Epithelial cell of esophagus (primary cell): ENCODE measurements around the gene RGS6.

Experiments
- DNase-seq: peaks from one replicate; pipeline ENCODE4 v3.0.0; 2010; ENCODE audit warnings: low read depth
- H3K4me3 ChIP-seq: 2 replicates; pipeline ENCODE4 v1.5.1; 2011; ENCODE audit warnings: mild to moderate bottlenecking, low read length, control low read depth
- TF ChIP-seq, protein P1 (sequence below): IDR thresholded peaks from 2 replicates; pipeline ENCODE4 v1.5.1; 2011; ENCODE audit warnings: low read depth, mild to moderate bottlenecking, low read length, control low read depth, inconsistent platforms; ENCODE audit not compliant: insufficient read depth; ENCODE audit errors: missing control alignments

The RGS6 gene

DNA sequence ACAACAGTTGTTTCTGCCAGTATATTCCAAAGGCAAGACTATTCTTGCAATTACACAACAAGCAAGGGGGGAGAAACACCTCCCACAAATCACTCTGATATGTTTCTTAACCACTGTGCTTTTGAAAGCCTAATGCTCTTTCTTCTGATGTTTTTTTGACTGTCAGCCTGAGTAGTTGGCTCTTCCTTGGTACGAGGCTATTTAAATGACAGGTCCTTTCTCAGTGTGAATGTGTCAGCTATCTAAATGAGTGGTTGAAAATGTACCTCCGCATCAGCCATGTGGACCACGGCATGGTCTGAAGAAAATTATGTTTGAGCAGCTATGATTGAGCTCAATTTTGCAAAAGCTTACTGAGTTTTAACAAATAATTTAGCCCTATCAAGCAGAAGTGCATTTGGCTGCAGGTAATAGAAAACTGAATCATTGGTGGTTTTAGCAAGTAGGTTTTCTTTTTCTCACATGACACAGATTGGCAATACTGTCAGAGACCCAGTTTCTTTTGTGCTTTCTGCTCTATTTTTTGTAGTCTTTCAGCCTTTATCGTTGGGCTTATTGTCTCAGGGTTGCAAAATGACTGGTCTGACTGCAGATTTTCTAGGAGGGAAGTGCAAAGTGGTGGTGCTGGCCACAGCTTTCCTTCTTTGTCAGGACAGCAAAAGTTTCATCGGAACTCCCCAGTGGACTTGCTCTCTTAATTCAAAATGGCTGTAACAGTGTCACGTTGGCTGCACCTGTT lies 162.8 kb downstream of the RGS6 start:
- TF ChIP-seq, protein P1, sequence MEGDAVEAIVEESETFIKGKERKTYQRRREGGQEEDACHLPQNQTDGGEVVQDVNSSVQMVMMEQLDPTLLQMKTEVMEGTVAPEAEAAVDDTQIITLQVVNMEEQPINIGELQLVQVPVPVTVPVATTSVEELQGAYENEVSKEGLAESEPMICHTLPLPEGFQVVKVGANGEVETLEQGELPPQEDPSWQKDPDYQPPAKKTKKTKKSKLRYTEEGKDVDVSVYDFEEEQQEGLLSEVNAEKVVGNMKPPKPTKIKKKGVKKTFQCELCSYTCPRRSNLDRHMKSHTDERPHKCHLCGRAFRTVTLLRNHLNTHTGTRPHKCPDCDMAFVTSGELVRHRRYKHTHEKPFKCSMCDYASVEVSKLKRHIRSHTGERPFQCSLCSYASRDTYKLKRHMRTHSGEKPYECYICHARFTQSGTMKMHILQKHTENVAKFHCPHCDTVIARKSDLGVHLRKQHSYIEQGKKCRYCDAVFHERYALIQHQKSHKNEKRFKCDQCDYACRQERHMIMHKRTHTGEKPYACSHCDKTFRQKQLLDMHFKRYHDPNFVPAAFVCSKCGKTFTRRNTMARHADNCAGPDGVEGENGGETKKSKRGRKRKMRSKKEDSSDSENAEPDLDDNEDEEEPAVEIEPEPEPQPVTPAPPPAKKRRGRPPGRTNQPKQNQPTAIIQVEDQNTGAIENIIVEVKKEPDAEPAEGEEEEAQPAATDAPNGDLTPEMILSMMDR, result no peak
- DNase-seq, result no peak
- H3K4me3 ChIP-seq, result no peak overlapping the region

DNA sequence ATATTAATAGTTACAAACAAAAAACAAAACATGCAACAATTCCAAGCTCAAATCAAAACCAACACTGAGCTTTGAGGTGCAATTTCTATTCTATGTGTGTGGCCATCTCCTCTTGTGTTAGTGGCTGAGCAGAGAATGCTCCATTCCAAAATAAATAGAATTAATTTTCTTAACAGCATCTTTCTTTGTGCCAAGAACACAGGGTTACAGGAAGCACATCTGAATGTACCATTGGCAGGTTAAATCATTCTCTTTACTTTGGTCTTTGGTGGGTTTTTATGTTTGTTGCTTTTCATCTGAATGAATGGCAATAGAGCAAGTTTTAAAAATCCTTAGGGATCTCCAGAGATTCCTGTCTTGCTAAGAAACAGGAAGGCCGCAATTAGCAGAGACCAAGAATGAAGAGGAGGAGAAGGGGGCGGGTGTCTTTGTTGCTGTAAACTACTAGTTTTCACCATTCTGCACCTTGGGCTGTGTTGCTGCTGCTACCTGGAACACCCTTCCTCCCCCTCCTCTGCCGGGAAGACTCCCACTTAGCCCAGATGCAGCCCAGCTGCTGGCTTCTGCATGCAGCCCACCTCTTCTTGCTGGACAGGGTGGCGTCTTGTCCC lies 165.0 kb downstream of the RGS6 start:
- DNase-seq, result no peak
- no peak overlapping the region for H3K4me3 ChIP-seq
- TF ChIP-seq, protein P1, result no peak

DNA sequence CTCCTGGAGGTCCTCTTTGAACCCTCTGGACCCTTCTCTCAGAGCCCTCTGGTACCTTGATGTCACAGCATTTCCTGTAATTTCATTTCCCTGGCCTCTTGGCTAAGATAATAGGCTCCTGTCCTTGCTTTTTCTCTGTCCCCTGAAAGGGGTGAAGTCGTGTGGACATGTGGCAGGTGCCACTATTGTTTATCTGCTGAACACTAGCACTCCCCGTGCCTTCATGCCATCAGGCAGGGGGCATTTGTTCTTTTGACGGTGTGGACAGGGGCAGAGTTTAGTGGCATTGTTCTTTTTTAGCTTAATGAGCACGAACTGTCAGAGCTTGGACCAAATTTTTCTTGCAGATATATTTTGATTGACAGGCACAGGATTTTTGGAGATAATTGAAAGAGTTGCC lies 166.0 kb downstream of the RGS6 start:
- H3K4me3 ChIP-seq, result no peak overlapping the region
- TF ChIP-seq, protein P1, result no peak
- DNase-seq, result no peak

DNA sequence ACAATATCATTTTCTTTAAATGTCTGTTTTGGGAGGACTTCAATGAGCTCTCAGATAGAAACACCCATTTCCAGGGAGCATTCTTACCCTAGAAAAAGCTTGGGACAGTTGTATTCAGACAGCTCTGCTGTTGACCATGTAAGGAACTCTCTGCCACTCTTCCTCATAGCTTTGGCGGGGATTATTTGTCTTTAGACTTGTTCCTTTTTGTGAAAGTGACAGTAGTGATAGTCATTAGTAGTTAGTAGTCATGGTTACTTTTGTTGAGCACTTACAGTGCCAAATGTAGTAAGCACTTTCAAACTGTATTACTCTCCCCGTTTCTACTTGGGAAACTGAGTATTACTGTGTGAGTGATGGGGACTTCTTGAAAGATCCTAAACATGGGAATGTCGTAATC lies 167.3 kb downstream of the RGS6 start:
- no peak overlapping the region for H3K4me3 ChIP-seq
- TF ChIP-seq, protein P1, result no peak
- no peak for DNase-seq

DNA sequence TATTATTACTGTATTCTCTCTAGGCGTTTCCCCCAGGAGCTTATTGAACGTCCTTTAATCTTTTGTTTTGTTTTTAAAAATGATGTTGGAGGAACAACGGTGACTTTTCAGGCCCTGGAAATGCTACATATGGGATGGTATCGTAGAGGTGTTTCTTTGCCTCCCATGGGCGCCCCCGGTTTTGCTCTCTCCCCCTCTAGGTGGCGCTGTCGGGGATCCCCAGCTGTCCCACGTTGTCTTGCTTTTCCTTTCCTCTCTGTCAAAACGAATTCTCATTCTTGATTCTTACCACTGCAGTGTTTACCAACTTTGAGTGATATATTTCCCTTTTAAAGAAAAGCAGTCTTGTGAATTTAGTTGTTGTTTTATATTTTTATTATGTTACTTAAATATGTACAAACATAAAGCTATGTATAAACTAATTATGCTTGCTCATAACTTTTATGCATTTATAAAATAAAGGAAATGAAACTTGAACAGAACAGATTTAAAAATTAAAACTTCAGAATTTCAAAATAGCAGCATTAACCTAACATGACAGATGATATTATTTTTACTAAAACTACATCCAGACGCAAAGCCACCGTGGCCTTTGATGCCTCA lies 171.9 kb downstream of the RGS6 start:
- no peak overlapping the region for H3K4me3 ChIP-seq
- DNase-seq, result peak; percentile 4

DNA sequence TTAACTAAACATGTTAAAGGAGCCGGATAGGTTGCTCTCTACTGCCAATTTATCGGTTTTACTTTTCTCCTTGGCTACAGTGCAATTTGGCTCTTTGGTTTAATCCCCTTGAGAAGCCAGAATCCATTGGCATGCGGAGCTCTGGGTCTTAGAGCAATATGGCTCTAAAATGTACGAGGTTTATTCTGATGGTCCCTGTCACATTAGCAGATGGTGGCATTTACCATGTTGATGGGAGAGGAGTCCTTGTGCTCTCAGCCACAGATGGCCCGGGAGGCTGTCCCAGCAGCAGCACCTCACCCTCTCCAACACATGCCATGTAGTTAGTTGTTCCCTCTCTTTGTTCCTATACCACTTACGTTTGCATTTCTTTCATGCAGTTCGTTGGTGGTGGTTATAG lies 179.7 kb downstream of the RGS6 start:
- TF ChIP-seq, protein P1, result no peak
- no peak for DNase-seq
- no peak overlapping the region for H3K4me3 ChIP-seq

More for the DNA sequence above, 171.9 kb downstream of the RGS6 start:
- TF ChIP-seq, protein P1, result peak; percentile 9
